Thyroid gland (tissue), 4 donors: ENCODE measurements around the gene VCAN.

Experiments
- CTCF ChIP-seq, 6 experiments: fragments of 200-600 bp in 3 of 6; fragments of 450-650 bp in 3 of 6; sonication (generic) in 3 of 6; IDR thresholded peaks; one replicate each; pipeline ENCODE4 v1.5.1; 2016 to 2019; ENCODE audit warnings: antibody characterized with exemption in 6 of 6, mild to moderate bottlenecking in 2 of 6, inconsistent platforms in 1 of 6, moderate library complexity in 1 of 6
- POLR2A ChIP-seq, 2 donors: fragments of 450-650 bp; IDR thresholded peaks; one replicate each; pipeline ENCODE4 v1.6.1; 2017; ENCODE audit warnings: antibody characterized with exemption in 2 of 2, mild to moderate bottlenecking in 2 of 2, moderate library complexity in 1 of 2

GRCh38 chr5:83542839-83543238, 71.3 kb downstream of the VCAN start:
- no peak for TF ChIP-seq CTCF (IDR thresholded peaks at IDR 0.05)
- no peak for TF ChIP-seq POLR2A (IDR thresholded peaks at IDR 0.05)
